ENCODE measurements around the gene DLGAP1.

DLGAP1 gene

DNA sequence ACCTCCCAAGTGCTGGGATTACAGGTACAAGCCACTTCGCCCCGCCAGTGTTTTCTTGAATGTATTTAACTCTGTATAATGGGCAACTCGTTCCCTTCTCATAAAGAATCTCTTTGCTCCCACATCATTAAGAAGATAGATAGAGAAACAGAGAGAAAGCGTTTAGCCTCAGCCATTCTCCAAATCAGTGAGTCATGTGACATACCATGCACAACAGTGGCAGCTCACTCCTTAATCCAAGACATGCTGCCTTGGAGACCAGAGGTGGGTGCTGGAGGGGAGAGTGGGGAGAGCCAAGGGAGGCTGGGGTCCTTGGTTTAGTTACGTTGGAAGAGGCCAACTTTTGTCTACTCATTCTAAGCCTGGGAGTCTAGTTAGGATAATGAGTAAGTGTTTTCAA is 950.5 kb downstream of the DLGAP1 start:
- H3K27me3 ChIP-seq (ENCODE audit: control insufficient read depth in 3 of 3, insufficient read depth in 3 of 3, low read depth in 1 of 3, low read length in 3 of 3) = peaks cover 0 to 2% (median 0%) of the 10 kb centered on the region in 3 experiments
- H4K91ac ChIP-seq (ENCODE audit: low read depth, low read length, poor library complexity) = no peak overlapping the region
- H3K9ac ChIP-seq (ENCODE audit: low read depth, low read length, poor library complexity) = no peak overlapping the region
- H2BK5ac ChIP-seq (ENCODE audit: low read length) = no peak overlapping the region
- no peak overlapping the region for H4K8ac ChIP-seq (ENCODE audit: low read depth, low read length)
- no peak overlapping the region for H3K27ac ChIP-seq (replicated peaks; ENCODE audit: low read length)
- no peak overlapping the region for H3K4me2 ChIP-seq (ENCODE audit: insufficient read depth, low read length, poor library complexity, severe bottlenecking)
- peak overlapping the region; percentile 36 for H2AK5ac ChIP-seq (ENCODE audit: low read depth, low read length)
- no peak for DNase-seq (ENCODE audit: low spot score)
- H3K4me1 ChIP-seq (ENCODE audit: control insufficient read depth in 2 of 2, insufficient read depth in 1 of 2, low read depth in 1 of 2, low read length in 2 of 2) = peaks cover 0 to 5% of the 10 kb centered on the region in 2 donors
- no peaks in the 10 kb centered on the region for H3K9me3 ChIP-seq (replicated peaks in 1 of 2; ENCODE audit: control insufficient read depth in 2 of 2, insufficient read depth in 1 of 2, low read depth in 1 of 2, low read length in 2 of 2)
- H2BK15ac ChIP-seq (ENCODE audit: low read length) = no peak overlapping the region
- no peak overlapping the region for H3K18ac ChIP-seq (ENCODE audit: low read length)
- H3K4me3 ChIP-seq (ENCODE audit: low read length in 2 of 2) = no peak overlapping the region
- no CpG with 5 or more reads among the region's 5 CpGs for WGBS, 2 donors (ENCODE audit: extremely low coverage in 2 of 2, insufficient read length in 2 of 2, insufficient replicate concordance in 1 of 2)
- no peak overlapping the region for H3K23ac ChIP-seq (ENCODE audit: low read depth, low read length, poor library complexity)
- H3K36me3 ChIP-seq (replicated peaks in 1 of 2; ENCODE audit: control insufficient read depth in 2 of 2, insufficient read depth in 2 of 2, low read length in 2 of 2) = no peaks in the 10 kb centered on the region
- no peaks in the 10 kb centered on the region for H3K79me1 ChIP-seq (ENCODE audit: low read depth, low read length)
- no peak overlapping the region for H3K4ac ChIP-seq (ENCODE audit: low read length)
- H2AFZ ChIP-seq (ENCODE audit: low read length) = no peak overlapping the region
- H3K14ac ChIP-seq (ENCODE audit: low read length) = no peak overlapping the region
- H2BK120ac ChIP-seq (ENCODE audit: low read depth, low read length) = no peak overlapping the region
- H2BK12ac ChIP-seq (ENCODE audit: low read length) = no peak overlapping the region

DNA sequence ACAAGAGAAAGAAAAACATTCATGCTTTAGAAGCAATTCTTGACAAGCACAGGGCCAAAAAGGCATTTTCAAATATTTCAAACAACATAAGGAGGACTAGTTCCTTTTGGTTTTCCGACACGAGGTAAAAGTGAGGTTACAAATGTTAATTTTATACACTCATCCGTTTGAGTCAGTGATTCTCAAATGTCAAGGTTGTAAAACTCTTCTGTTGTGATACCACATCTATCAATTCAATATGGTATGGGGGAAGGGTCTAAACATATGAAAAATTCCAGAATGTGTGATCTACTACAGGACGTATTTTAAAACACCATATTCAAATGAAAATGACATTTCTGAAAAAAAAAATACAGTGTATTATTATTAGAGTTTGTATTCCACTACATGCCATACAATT is 952.5 kb downstream of the DLGAP1 start:
- no peak for DNase-seq (ENCODE audit: low spot score)
- Histone ChIP-seq H2BK12ac (ENCODE audit: low read length) (no peak overlapping the region), H3K4me1 (ENCODE audit: control insufficient read depth in 2 of 2, insufficient read depth in 1 of 2, low read depth in 1 of 2, low read length in 2 of 2) (peaks cover 0 to 5% of the 10 kb centered on the region in 2 donors), H3K27ac (replicated peaks; ENCODE audit: low read length) (no peak overlapping the region), H3K36me3 (replicated peaks in 1 of 2; ENCODE audit: control insufficient read depth in 2 of 2, insufficient read depth in 2 of 2, low read length in 2 of 2) (no peaks in the 10 kb centered on the region), H3K9ac (ENCODE audit: low read depth, low read length, poor library complexity) (no peak overlapping the region), H3K27me3 (ENCODE audit: control insufficient read depth in 3 of 3, insufficient read depth in 3 of 3, low read depth in 1 of 3, low read length in 3 of 3) (peaks cover 0 to 11% (median 2%) of the 10 kb centered on the region in 3 experiments), H3K14ac (ENCODE audit: low read length) (no peak overlapping the region), H2BK15ac (ENCODE audit: low read length) (no peak overlapping the region), H2BK5ac (ENCODE audit: low read length) (no peak overlapping the region), H3K9me3 (replicated peaks in 1 of 2; ENCODE audit: control insufficient read depth in 2 of 2, insufficient read depth in 1 of 2, low read depth in 1 of 2, low read length in 2 of 2) (no peaks in the 10 kb centered on the region), H3K4ac (ENCODE audit: low read length) (no peak overlapping the region), H2AK5ac (ENCODE audit: low read depth, low read length) (no peak overlapping the region), H3K23ac (ENCODE audit: low read depth, low read length, poor library complexity) (no peak overlapping the region), H2AFZ (ENCODE audit: low read length) (no peak overlapping the region), H4K8ac (ENCODE audit: low read depth, low read length) (no peak overlapping the region), H3K18ac (ENCODE audit: low read length) (no peak overlapping the region), H3K4me3 (ENCODE audit: low read length in 2 of 2) (no peak overlapping the region), H4K91ac (ENCODE audit: low read depth, low read length, poor library complexity) (no peak overlapping the region), H2BK120ac (ENCODE audit: low read depth, low read length) (no peak overlapping the region), H3K4me2 (ENCODE audit: insufficient read depth, low read length, poor library complexity, severe bottlenecking) (no peak overlapping the region), H3K79me1 (ENCODE audit: low read depth, low read length) (no peaks in the 10 kb centered on the region)
- WGBS, 2 donors (ENCODE audit: extremely low coverage in 2 of 2, insufficient read length in 2 of 2, insufficient replicate concordance in 1 of 2) = no CpG with 5 or more reads among the region's 4 CpGs

DNA sequence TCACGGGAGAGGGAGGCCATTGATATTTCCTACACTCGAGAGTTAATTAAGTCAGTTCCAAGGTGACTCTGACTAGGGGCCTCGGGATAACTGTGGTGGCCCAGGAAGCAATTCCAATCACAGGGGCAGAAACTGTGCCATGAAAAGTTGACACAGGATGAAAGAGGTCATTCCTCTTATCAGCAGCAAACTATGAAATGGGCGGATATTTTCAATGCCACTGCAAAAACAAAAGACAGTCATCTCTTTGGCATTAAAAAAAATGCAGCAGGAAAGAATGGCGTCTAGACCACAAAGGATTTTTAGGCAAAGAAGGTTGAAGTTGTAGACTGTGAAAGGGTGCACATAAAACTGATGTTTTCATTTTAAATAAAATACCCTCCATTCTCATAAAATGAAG is 955.1 kb downstream of the DLGAP1 start:
- no peaks in the 10 kb centered on the region for H3K9me3 ChIP-seq (replicated peaks in 1 of 2; ENCODE audit: control insufficient read depth in 2 of 2, insufficient read depth in 1 of 2, low read depth in 1 of 2, low read length in 2 of 2)
- H2AFZ ChIP-seq (ENCODE audit: low read length) = peak overlapping the region; percentile 86
- H2BK5ac ChIP-seq (ENCODE audit: low read length) = no peak overlapping the region
- H3K14ac ChIP-seq (ENCODE audit: low read length) = no peak overlapping the region
- H4K8ac ChIP-seq (ENCODE audit: low read depth, low read length) = no peak overlapping the region
- no peak for DNase-seq (ENCODE audit: low spot score)
- H3K4me1 ChIP-seq (ENCODE audit: control insufficient read depth in 2 of 2, insufficient read depth in 1 of 2, low read depth in 1 of 2, low read length in 2 of 2) = peaks cover 0 to 5% of the 10 kb centered on the region in 2 donors
- no CpG with 5 or more reads among the region's 5 CpGs for WGBS, 2 donors (ENCODE audit: extremely low coverage in 2 of 2, insufficient read length in 2 of 2, insufficient replicate concordance in 1 of 2)
- no peak overlapping the region for H3K18ac ChIP-seq (ENCODE audit: low read length)
- H3K27ac ChIP-seq (replicated peaks; ENCODE audit: low read length) = no peak overlapping the region
- no peak overlapping the region for H3K9ac ChIP-seq (ENCODE audit: low read depth, low read length, poor library complexity)
- H2BK120ac ChIP-seq (ENCODE audit: low read depth, low read length) = no peak overlapping the region
- peaks cover 0 to 11% (median 2%) of the 10 kb centered on the region in 3 experiments for H3K27me3 ChIP-seq (ENCODE audit: control insufficient read depth in 3 of 3, insufficient read depth in 3 of 3, low read depth in 1 of 3, low read length in 3 of 3)
- H2BK12ac ChIP-seq (ENCODE audit: low read length) = no peak overlapping the region
- H3K23ac ChIP-seq (ENCODE audit: low read depth, low read length, poor library complexity) = no peak overlapping the region
- H3K4me3 ChIP-seq (ENCODE audit: low read length in 2 of 2) = peak overlapping the region in 1 of 2 donors; percentile 44
- H2AK5ac ChIP-seq (ENCODE audit: low read depth, low read length) = no peak overlapping the region
- no peak overlapping the region for H2BK15ac ChIP-seq (ENCODE audit: low read length)
- H3K79me1 ChIP-seq (ENCODE audit: low read depth, low read length) = no peaks in the 10 kb centered on the region
- H3K36me3 ChIP-seq (replicated peaks in 1 of 2; ENCODE audit: control insufficient read depth in 2 of 2, insufficient read depth in 2 of 2, low read length in 2 of 2) = no peaks in the 10 kb centered on the region
- no peak overlapping the region for H3K4me2 ChIP-seq (ENCODE audit: insufficient read depth, low read length, poor library complexity, severe bottlenecking)
- H3K4ac ChIP-seq (ENCODE audit: low read length) = no peak overlapping the region
- H4K91ac ChIP-seq (ENCODE audit: low read depth, low read length, poor library complexity) = no peak overlapping the region

DNA sequence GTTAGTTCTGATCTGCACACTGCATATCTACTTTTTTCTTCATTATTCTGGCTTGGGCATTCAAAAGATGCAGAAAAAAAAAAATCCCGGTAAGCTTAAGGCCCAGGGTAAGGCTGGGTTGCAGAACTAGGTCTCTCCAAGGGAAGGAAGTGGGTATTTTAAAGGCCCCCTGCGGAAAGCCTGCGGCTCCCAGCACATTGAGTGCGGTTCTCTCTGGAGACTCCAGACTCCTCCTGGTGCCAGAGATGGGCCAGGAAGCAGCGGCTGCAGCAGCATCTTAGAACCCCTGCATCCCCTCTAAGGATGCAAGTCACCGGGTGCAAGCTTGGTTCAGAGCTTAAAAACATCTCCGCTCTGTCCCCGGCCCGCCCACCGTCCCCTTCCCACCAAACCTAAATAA is 955.6 kb downstream of the DLGAP1 start:
- Histone ChIP-seq H2BK15ac (ENCODE audit: low read length) (no peak overlapping the region), H2BK5ac (ENCODE audit: low read length) (no peak overlapping the region), H3K23ac (ENCODE audit: low read depth, low read length, poor library complexity) (no peak overlapping the region), H3K9ac (ENCODE audit: low read depth, low read length, poor library complexity) (no peak overlapping the region), H3K9me3 (replicated peaks in 1 of 2; ENCODE audit: control insufficient read depth in 2 of 2, insufficient read depth in 1 of 2, low read depth in 1 of 2, low read length in 2 of 2) (no peaks in the 10 kb centered on the region), H3K36me3 (replicated peaks in 1 of 2; ENCODE audit: control insufficient read depth in 2 of 2, insufficient read depth in 2 of 2, low read length in 2 of 2) (no peaks in the 10 kb centered on the region), H3K14ac (ENCODE audit: low read length) (no peak overlapping the region), H3K4ac (ENCODE audit: low read length) (no peak overlapping the region), H2AK5ac (ENCODE audit: low read depth, low read length) (no peak overlapping the region), H3K4me3 (ENCODE audit: low read length in 2 of 2) (peak overlapping the region in 1 of 2 donors; percentile 44), H2BK120ac (ENCODE audit: low read depth, low read length) (no peak overlapping the region), H2AFZ (ENCODE audit: low read length) (peak overlapping the region; percentile 86), H3K79me1 (ENCODE audit: low read depth, low read length) (no peaks in the 10 kb centered on the region), H3K4me1 (ENCODE audit: control insufficient read depth in 2 of 2, insufficient read depth in 1 of 2, low read depth in 1 of 2, low read length in 2 of 2) (peaks cover 0 to 5% of the 10 kb centered on the region in 2 donors), H3K27me3 (ENCODE audit: control insufficient read depth in 3 of 3, insufficient read depth in 3 of 3, low read depth in 1 of 3, low read length in 3 of 3) (peaks cover 0 to 11% (median 2%) of the 10 kb centered on the region in 3 experiments), H4K8ac (ENCODE audit: low read depth, low read length) (no peak overlapping the region), H2BK12ac (ENCODE audit: low read length) (no peak overlapping the region), H3K18ac (ENCODE audit: low read length) (no peak overlapping the region), H3K4me2 (ENCODE audit: insufficient read depth, low read length, poor library complexity, severe bottlenecking) (peak overlapping the region; percentile 80), H4K91ac (ENCODE audit: low read depth, low read length, poor library complexity) (no peak overlapping the region), H3K27ac (replicated peaks; ENCODE audit: low read length) (no peak overlapping the region)
- DNase-seq (ENCODE audit: low spot score) = no peak
- WGBS, 2 donors (ENCODE audit: extremely low coverage in 2 of 2, insufficient read length in 2 of 2, insufficient replicate concordance in 1 of 2) = no CpG with 5 or more reads among the region's 10 CpGs

Measured in neuronal stem cell (in vitro differentiated cells).